Inferior parietal cortex (tissue), 1 donor: ENCODE data around the gene SEC31B.

Source experiments
- DNase-seq: peaks from one replicate; pipeline ENCODE4 v3.0.0-alpha.2; 2016; ENCODE audit errors: extremely low spot score

Gene SEC31B

DNA sequence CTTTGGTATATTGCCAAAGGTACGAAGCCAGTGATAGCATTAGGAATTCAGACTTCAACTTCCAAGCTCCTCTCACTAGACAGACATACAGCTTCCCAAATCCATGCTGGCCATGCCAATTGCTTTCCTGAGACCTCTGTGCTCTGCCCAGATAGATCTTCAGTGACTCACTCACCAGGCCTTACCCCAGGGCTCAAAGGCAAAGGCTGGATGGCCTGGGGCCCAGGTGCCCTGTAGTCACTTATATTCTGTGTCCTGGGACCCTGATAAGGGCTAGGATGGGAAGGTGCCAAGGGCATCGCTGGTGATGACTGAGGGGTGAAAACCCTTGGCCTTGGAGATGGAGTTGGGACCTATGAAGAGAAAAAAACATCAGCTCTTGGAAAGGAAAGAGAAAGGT is 29.1 kb downstream of the SEC31B start:
- no peak for DNase-seq

DNA sequence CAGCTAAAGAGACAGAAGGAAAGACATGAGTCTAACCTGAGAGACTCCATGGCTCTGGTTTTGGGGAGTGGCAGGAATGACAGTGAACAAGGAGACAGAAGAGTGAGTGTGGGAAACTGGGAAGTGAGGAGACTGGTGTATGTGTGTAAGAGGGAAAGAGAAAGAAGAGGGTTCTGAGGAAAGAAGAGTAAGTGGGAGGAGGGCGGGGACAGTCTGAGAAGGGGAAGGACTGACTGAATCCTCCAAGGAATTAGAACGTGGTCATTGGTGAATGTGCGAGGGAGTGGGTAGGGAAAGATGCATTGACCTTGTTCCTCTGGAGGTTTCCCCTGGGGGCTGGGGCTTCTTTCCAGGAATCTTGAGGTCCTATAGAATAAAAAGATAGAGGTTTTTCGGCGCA is 30.3 kb downstream of the SEC31B start:
- DNase-seq, result no peak

DNA sequence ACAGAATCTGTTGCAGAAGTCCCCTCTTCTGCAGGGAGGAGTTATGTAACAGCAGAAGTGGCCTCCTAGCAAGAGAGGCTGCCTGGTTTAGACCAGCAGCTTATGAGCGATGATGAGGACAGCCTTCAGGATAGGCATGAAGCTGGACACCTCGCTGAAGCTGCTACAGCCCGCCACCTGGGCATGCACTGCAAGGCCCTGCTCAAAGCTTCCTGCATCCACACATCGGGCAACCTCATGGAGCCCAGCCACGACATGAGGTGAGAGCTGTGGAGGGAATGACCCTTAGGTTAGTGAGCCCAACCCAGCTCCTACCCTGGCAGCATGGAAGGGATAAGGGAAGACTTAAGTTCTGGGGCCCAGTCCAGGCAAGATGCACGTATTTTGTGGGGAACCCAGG is 32.1 kb downstream of the SEC31B start:
- no peak for DNase-seq

DNA sequence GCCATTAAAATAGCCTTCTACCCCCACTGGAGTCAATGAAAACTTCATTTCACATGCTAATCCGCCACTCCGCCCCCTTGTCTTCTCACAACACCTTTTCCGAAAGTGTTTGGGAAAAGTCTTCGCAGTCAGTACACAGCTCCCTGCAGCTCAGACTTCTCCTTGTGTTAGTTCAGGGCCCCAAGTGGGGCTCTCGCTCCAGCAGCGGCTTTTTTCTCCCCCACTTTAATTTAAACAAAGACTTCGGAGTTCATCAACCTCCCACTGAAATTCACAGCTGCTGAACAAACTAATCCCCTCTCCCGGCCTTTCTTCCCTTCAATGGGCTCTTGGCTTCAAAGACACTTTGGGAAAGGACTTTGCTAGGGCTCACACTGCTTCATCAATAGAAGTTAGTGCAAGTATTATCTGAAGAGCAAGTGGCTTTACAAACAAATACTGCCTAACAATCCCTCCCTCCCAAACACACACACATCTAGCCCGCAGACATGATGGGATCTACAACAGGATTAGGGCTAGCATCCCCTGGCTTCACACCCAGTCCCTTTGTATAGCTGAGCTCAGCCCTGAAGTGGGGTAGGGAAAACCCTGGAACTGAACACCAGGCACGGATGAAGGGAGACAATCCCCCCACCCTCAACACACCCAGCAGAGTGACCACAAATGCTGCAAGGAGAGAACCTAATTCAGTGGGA is 33.7 kb downstream of the SEC31B start:
- DNase-seq, result no peak

GRCh38 chr10:100485366-100485765 is 34.3 kb downstream of the SEC31B start:
- no peak for DNase-seq

DNA sequence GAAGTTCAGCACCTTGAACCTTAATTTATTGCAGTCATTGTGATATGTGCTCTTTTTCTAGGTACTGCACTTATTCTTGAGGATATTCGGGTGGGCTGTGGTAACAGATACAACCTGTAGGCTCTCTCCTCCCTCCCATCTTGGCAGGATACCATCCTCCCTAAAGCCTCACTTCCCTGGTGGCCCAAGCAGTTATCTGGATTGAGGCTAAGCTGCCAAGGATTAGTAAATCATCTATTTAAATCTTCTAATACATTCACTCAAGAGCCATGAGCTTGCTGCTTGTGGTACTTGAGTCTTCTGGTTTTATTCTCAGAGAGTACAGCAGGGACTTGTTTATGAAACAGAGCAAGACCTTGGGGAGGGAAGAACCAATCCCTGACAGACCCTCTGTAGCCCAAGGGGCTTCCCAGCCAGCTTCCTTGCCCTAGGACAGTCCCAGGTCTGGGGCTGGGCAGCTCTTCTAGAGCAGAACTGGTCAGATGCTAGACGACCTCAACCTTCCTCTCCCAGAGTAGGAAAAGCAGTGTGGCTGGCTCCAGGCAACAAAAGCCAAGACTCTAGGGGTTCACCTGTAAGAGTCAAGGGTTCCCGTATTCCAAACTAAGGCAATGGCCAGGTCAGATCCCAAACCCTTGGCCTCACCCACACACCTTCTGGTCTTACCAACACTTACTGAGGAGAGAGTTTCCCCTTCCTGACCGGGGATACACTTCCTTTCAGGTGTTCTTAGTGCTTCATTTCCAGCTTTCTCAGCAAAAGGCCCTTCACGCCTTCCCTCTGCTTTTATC is 35.6 kb downstream of the SEC31B start:
- no peak for DNase-seq

DNA sequence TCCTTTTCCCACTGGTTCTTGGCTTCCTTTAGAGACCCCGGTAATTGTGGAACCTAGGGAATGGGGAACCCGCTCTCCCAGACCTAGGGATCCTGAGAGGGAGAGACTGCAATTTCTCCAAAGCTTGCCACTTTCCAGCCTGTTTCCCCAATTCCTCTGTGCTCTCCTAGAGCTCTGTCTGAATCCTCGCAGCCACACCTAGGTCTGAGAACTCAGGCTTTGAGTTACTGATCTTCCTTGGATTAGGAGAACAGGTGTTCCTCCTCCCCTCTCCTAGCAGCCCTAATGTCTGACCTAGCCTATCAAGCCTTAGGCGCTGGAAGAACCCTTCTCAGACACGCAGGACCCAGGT is 36.9 kb downstream of the SEC31B start:
- DNase-seq, result no peak

DNA sequence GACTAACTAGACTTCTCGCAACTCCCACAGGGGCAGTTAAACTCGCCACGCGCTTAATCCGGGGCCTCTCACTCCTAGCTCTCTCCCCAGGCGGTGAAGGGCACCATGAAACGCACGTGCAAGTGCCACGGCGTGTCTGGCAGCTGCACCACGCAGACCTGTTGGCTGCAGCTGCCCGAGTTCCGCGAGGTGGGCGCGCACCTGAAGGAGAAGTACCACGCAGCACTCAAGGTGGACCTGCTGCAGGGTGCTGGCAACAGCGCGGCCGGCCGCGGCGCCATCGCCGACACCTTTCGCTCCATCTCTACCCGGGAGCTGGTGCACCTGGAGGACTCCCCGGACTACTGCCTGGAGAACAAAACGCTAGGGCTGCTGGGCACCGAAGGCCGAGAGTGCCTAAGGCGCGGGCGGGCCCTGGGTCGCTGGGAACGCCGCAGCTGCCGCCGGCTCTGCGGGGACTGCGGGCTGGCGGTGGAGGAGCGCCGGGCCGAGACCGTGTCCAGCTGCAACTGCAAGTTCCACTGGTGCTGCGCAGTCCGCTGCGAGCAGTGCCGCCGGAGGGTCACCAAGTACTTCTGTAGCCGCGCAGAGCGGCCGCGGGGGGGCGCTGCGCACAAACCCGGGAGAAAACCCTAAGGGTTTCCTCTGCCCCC is 37.4 kb downstream of the SEC31B start:
- DNase-seq, result peak; percentile 61

GRCh38 chr10:100481462-100482081 is 38.1 kb downstream of the SEC31B start:
- DNase-seq, result peak; percentile 90

DNA sequence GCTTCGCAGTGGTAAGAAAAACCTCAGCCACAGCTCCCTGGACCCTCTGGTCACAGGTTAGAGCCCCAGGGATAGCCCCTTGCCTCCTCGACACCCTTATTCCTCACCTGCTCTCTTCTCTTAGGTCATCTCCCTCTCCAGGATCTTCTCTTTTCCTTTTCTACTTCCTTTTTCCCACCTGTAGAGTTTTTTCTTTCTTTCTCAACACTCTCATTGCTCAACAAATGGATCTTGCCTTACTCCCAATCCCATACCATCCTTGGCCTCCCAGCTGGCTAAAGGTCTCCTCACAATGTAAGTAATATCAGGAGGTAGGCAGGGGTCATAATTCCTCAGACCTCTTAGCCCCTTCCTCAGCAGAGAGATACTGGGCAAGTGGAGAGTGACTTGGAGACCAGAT is 39.7 kb downstream of the SEC31B start:
- no peak for DNase-seq

GRCh38 chr10:100479037-100479436 is 40.6 kb downstream of the SEC31B start:
- DNase-seq, result no peak

- DNase-seq, result no peak
These were observed 41.7 kb downstream of the SEC31B start for GRCh38 chr10:100477970-100478369.

- no peak for DNase-seq
These were observed 49.3 kb downstream of the SEC31B start for GRCh38 chr10:100470367-100470766.

DNA sequence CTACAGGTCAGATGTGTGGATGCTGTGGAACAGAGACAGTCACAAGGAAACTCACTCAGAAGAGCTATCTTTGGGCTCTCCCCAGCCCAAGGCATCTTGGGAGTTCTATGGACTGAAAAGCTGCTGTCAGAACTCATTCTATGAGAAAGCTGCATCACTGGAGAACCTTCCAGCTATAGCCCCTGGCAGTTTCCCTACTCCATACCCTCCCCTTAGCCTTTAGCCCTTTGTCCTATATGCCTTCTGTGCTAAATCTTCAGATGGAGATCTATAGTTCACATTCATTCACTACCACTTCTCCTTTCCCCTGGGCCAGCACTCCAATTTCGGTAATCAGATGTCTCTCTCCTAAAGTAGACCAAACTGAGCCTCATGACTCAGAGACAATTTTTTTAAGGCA is 49.9 kb downstream of the SEC31B start:
- no peak for DNase-seq

DNA sequence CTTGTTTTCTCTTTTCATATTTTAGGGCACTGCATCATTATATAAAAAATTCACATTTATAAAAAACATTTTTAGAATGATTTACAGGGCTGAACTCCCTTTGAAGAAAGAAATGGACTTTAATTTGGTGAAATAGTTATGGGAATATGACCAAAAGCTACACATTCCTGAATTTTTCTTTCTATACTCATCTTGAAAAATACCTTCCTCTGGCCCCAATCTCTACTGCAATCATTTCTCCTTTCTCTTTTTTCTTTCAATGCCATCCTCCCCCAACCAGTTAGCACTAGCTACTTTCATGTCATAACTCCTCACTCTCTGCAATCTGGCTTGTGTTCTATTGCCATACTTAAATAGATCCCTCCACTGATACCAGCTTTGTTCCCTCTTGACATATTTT is 50.7 kb downstream of the SEC31B start:
- DNase-seq, result no peak

- no peak for DNase-seq
These were observed 51.3 kb downstream of the SEC31B start for GRCh38 chr10:100468322-100468721.

GRCh38 chr10:100462709-100463108 is 57.0 kb downstream of the SEC31B start, which contains the start of gene WNT8B:
WNT8B (plus strand) TSS chr10:100463009; CDS start chr10:100463169, 160 bp downstream.
- no peak for DNase-seq

DNA sequence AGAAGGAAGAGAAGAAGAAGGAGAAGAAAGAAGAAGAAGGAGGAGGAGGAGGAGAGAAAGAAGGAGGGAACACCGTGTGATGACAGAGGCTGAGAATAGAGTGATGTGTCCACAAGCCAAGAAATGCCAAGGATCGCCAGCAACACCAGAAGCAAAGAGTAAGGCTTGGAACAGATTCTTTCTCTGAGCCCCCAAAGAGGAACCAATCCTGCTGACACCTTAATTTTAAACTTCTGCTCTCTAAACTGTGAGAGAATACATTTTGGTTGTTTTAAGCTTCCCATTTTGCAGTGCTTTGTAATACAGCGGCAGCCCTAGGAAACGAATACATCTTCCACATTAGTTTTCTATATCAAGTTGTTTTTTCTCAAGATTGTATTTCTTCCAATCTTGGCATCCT is 70.7 kb downstream of the SEC31B start:
- no peak for DNase-seq

GRCh38 chr10:100447663-100448062 is 72.0 kb downstream of the SEC31B start:
- DNase-seq, result no peak

GRCh38 chr10:100446130-100446761 is 73.4 kb downstream of the SEC31B start:
- DNase-seq, result no peak

- no peak for DNase-seq
These were observed 77.1 kb downstream of the SEC31B start for GRCh38 chr10:100442548-100442947.
